B cell (primary cell): Measurements from ENCODE around the gene HES2. TPM values are rescaled to one million over a fixed set of nuclear protein-coding genes. Genes with fewer than 3 reads are reported as not detected.

Experiments
- ATAC-seq: fragments of 200-7000 bp; cut with Tn5 transposase; one replicate; pipeline ENCODE4 v1.10.0; 2021; ENCODE audit warnings: low read depth, mild to moderate bottlenecking, moderate number of reproducible peaks, moderate library complexity
- CTCF ChIA-PET: fragments of 350-600 bp; sonication (Branson Sonifier 250); formaldehyde crosslinking; loops from one replicate; lab custom pipeline; 2021; ENCODE audit warnings: antibody characterized with exemption, inconsistent platforms; lab: Charles Lee
- POLR2A ChIA-PET: fragments of 350-600 bp; sonication (Branson Sonifier 250); formaldehyde crosslinking; loops from one replicate; lab custom pipeline; 2021; ENCODE audit warnings: antibody characterized with exemption; lab: Charles Lee
- DNase-seq: peaks from one replicate; pipeline ENCODE4 v3.0.0; 2013
- H2AFZ ChIP-seq: 2 replicates; pipeline ENCODE4 v1.6.1; 2012; ENCODE audit warnings: mild to moderate bottlenecking, low read depth, low read length; ENCODE audit not compliant: insufficient read depth, poor library complexity, severe bottlenecking
- H3K27ac ChIP-seq, 2 donors: 1 replicate in 1 of 2; 2 replicates in 1 of 2; pipeline ENCODE4 v1.5.1; 2012 to 2013; ENCODE audit warnings: low read length in 2 of 2, mild to moderate bottlenecking in 2 of 2, moderate library complexity in 1 of 2
- H3K27me3 ChIP-seq, 4 experiments: fragments of 200-600 bp in 1 of 4; sonication (generic) in 1 of 4; replicated peaks in 1 of 4; 1 replicate in 2 of 4; 2 replicates in 2 of 4; pipeline versions ENCODE4 v1.6.1 to v1.7.0; 2013 to 2016; ENCODE audit warnings: low read length in 3 of 4, mild to moderate bottlenecking in 2 of 4, mixed read lengths in 1 of 4, moderate library complexity in 1 of 4; ENCODE audit not compliant: insufficient read depth in 4 of 4, control insufficient read depth in 3 of 4; ENCODE audit errors: control extremely low read depth in 1 of 4
- H3K36me3 ChIP-seq, 2 experiments: replicated peaks in 1 of 2; 1 replicate in 1 of 2; 2 replicates in 1 of 2; pipeline versions ENCODE4 v1.6.1 to v1.7.1; 2013; ENCODE audit warnings: low read length in 1 of 2; ENCODE audit not compliant: insufficient read depth in 2 of 2, control insufficient read depth in 1 of 2; ENCODE audit errors: control extremely low read depth in 1 of 2, extremely low read depth in 1 of 2
- H3K4me1 ChIP-seq, 2 donors: fragments of 200-600 bp in 1 of 2; sonication (generic) in 1 of 2; 1 replicate in 1 of 2; 2 replicates in 1 of 2; pipeline versions ENCODE4 v1.5.1 to v1.6.1; 2013 to 2017; ENCODE audit warnings: low read length in 2 of 2; ENCODE audit not compliant: control insufficient read depth in 2 of 2, insufficient read depth in 2 of 2
- H3K4me2 ChIP-seq: replicated peaks from 2 replicates; pipeline ENCODE3; 2012; ENCODE audit warnings: mild to moderate bottlenecking, low read depth, low read length; ENCODE audit not compliant: poor library complexity, severe bottlenecking
- H3K4me3 ChIP-seq, 5 experiments: fragments of 200-600 bp in 1 of 5; sonication (generic) in 1 of 5; 1 replicate in 3 of 5; 2 replicates in 2 of 5; pipeline versions ENCODE4 v1.5.1 to v1.7.0; 2011 to 2016; ENCODE audit warnings: low read length in 4 of 5, mild to moderate bottlenecking in 4 of 5, low read depth in 2 of 5, control low read depth in 1 of 5, moderate library complexity in 1 of 5; ENCODE audit not compliant: insufficient read depth in 1 of 5; ENCODE audit errors: control extremely low read depth in 1 of 5, extremely low read depth in 1 of 5
- H3K79me2 ChIP-seq: fragments of 200-600 bp; sonication (generic); one replicate; pipeline ENCODE4 v1.6.0; 2016; ENCODE audit warnings: low read length; ENCODE audit not compliant: control insufficient read depth, insufficient read depth
- H3K9ac ChIP-seq: fragments of 200-600 bp; sonication (generic); 2 replicates; pipeline ENCODE4 v1.6.1; 2017; ENCODE audit warnings: mild to moderate bottlenecking, low read length, moderate library complexity
- H3K9me3 ChIP-seq, 3 donors: one replicate each; pipeline versions ENCODE4 v1.6.1 to v1.7.1; 2013; ENCODE audit warnings: low read length in 2 of 3; ENCODE audit not compliant: control insufficient read depth in 2 of 3, insufficient read depth in 1 of 3; ENCODE audit errors: control extremely low read depth in 1 of 3
- H4K20me1 ChIP-seq: 2 replicates; pipeline ENCODE4 v1.6.0; 2012; ENCODE audit warnings: mild to moderate bottlenecking, low read length; ENCODE audit not compliant: insufficient read depth, control insufficient read depth, poor library complexity, severe bottlenecking
- H3K27ac Mint-ChIP-seq: one replicate; pipeline ENCODE4 v1.8.0; 2021; ENCODE audit warnings: mixed read lengths
- H3K27me3 Mint-ChIP-seq: one replicate; pipeline ENCODE4 v1.8.0; 2021; ENCODE audit warnings: mixed read lengths
- H3K4me1 Mint-ChIP-seq: one replicate; pipeline ENCODE4 v1.8.0; 2021; ENCODE audit warnings: mixed read lengths
- H3K4me3 Mint-ChIP-seq: one replicate; pipeline ENCODE4 v1.8.0; 2021; ENCODE audit warnings: mixed read lengths
- H3K9me3 Mint-ChIP-seq: one replicate; pipeline ENCODE4 v1.8.0; 2022; ENCODE audit warnings: mixed read lengths; ENCODE audit not compliant: insufficient read depth
- CTCF ChIP-seq: fragments of 200-600 bp; IDR thresholded peaks from one replicate; pipeline ENCODE4 v1.8.0; 2022; ENCODE audit warnings: antibody characterized with exemption, mild to moderate bottlenecking
- EZH2 ChIP-seq: IDR thresholded peaks from 2 replicates; pipeline ENCODE4 v1.6.1; 2012; ENCODE audit warnings: borderline replicate concordance, low read depth, mild to moderate bottlenecking, moderate library complexity, low read length; ENCODE audit not compliant: insufficient read depth, poor library complexity, severe bottlenecking
- WGBS: methylation state at CpG from one replicate; pipeline ENCODE4 v1.1.5; 2013; ENCODE audit warnings: missing lambda C conversion rate; ENCODE audit not compliant: insufficient coverage; 5-methylcytosine and 5-hydroxymethylcytosine counted together
- intact Hi-C: fragments of 100-400 bp; cut with micrococcal nuclease; formaldehyde crosslinking; loops from one replicate; pipeline ENCODE4 v1.10.0; 2022
- polyA plus RNA-seq: library from polyadenylated mRNA; depleted of rRNA; stranded (reverse); fragments of >200 nt; gene quantifications from 2 replicates; pipeline ENCODE4 v1.2.3, GENCODE V29; 2012
- total RNA-seq, 2 donors: library from RNA; stranded (reverse); fragments of 120-200 nt in 1 of 2; gene quantifications; 1 replicate in 1 of 2; 2 replicates in 1 of 2; pipeline versions ENCODE4 v1.2.3 to v1.2.4, GENCODE V29; 2013 to 2022

Gene HES2
- total and polyA plus RNA-seq, 2 donors (not counting 1 experiment from before 2014, with no cell fraction given): not detected

GRCh38 chr1:6448749-6449631, 29.3 kb upstream of the HES2 start:
- Histone ChIP-seq H3K27me3 (peaks cover 0 to 55% (median 15%) of the 10 kb centered on the region in 4 experiments), H2AFZ (no peak overlapping the region), H3K4me1 (peaks cover 15 to 21% of the 10 kb centered on the region in 2 donors), H4K20me1 (no peaks in the 10 kb centered on the region), H3K79me2 (no peaks in the 10 kb centered on the region), H3K4me2 (no peak overlapping the region), H3K9ac (no peak overlapping the region), H3K9me3 (peaks cover 0 to 7% (median 0%) of the 10 kb centered on the region in 3 donors), H3K4me3 (no peak overlapping the region), H3K27ac (no peak overlapping the region), H3K36me3 (no peaks in the 10 kb centered on the region)
- no peak for ATAC-seq
- Mint-ChIP-seq H3K4me1 (peaks cover 19% of the 10 kb centered on the region), H3K9me3 (no peaks in the 10 kb centered on the region), H3K27ac (no peak overlapping the region), H3K27me3 (peaks cover 48% of the 10 kb centered on the region), H3K4me3 (peak overlapping the region; percentile 55)
- intact Hi-C loops: no loop called here
- 5% methylated on average over 50 of the region's 66 CpGs for WGBS
- ChIA-PET POLR2A (no interaction called here), CTCF (interaction anchor here (0.6 to 0.9 kb wide), 3 partner anchors 11 to 120 kb away, joined by 3 to 4 read pairs (median 3); no protein-coding TSS in a partner anchor)
- TF ChIP-seq CTCF (no peak), EZH2 (no peak)
- DNase-seq: no peak
